Measurements from ENCODE around the gene SENP8. TPM values are rescaled to one million over a fixed set of nuclear protein-coding genes. Genes with fewer than 3 reads are reported as not detected.

SENP8 gene
- total and polyA plus RNA-seq, 2 of the 13 experiments (the other 11 are each of a cell fraction or from before 2014, with no cell fraction given), result 2.7 to 3.0 TPM

GRCh38 chr15:72176159-72176558, 58.0 kb downstream of the SENP8 start (continued):
- TF ChIP-seq NR0B2 (CRISPR knock-in tag; IDR thresholded peaks at IDR 0.05), result no peak

GRCh38 chr15:72176743-72177142, 58.5 kb downstream of the SENP8 start:
- Histone ChIP-seq H3K27me3 (ENCODE audit: control insufficient read depth in 1 of 2, insufficient read depth in 2 of 2, low read length in 2 of 2) (peaks cover 2 to 54% of the 10 kb centered on the region in 2 experiments; a peak in 4 of 5 replicates), H3K79me2 (ENCODE audit: insufficient read depth, low read length) (no peaks in the 10 kb centered on the region), H3K27ac (ENCODE audit: extremely low read length, insufficient read depth, low read length) (no peak overlapping the region), H2AFZ (ENCODE audit: low read length) (no peak overlapping the region), H3K36me3 (replicated peaks in 1 of 2; ENCODE audit: control insufficient read depth in 1 of 2, insufficient read depth in 2 of 2, low read length in 2 of 2) (no peaks in the 10 kb centered on the region), H4K20me1 (ENCODE audit: insufficient read depth, low read length) (no peaks in the 10 kb centered on the region), H3K4me1 (ENCODE audit: insufficient read depth, low read length) (peaks cover 32% of the 10 kb centered on the region), H3K4me2 (ENCODE audit: low read depth, low read length) (no peak overlapping the region), H3K9ac (ENCODE audit: insufficient read depth, low read depth, low read length) (no peak overlapping the region), H3K4me3 (replicated peaks in 1 of 3; ENCODE audit: insufficient read depth in 1 of 3, low read depth in 2 of 3, low read length in 3 of 3) (no peak overlapping the region), H3K9me3 (ENCODE audit: low read length) (no peaks in the 10 kb centered on the region)
- FAIRE-seq (no peak), DNase-seq (ENCODE audit: low spot score) (no peak), ATAC-seq (no peak)
- no TSS peak for BruUV-seq (replicated peaks)
- WGBS (ENCODE audit: low lambda C conversion rate), result 35% methylated on average over 3 of the region's 3 CpGs
- intact Hi-C loops (cut with micrococcal nuclease; ENCODE audit: unreplicated experiment), result no loop called here
- POLR2A ChIA-PET, result no interaction called here
- CTCF ChIA-PET (ENCODE audit: low intra/inter-chr PET ratio, low total read pairs), result no interaction called here
- TF ChIP-seq HOXA3 (CRISPR knock-in tag; IDR thresholded peaks at IDR 0.05) (no peak), ZNF687 (CRISPR knock-in tag; IDR thresholded peaks at IDR 0.05) (no peak), ATF1 (CRISPR knock-in tag; IDR thresholded peaks at IDR 0.05) (no peak)
- in situ Hi-C loops (cut with HindIII; ENCODE audit: extremely low pct_ligation_motif_present, low pct_unique_long_range_greater_than_20kb), result no loop called here

Measured in HepG2 (cell line).